Measurements from ENCODE around the gene VAV1.
"Not testable (repeated sequence)": the region's sequence is repeated elsewhere in the genome, so short reads cannot be mapped to it uniquely, and the experiment has no call there.

Gene VAV1

GRCh38 chr19:6828306-6828697 lies 55.8 kb downstream of the VAV1 start:
- peaks cover 100% of the 10 kb centered on the region for H3K36me3 Mint-ChIP-seq
- DNase-seq (ENCODE audit: low spot score in 2 of 2), result no peak
- no peak overlapping the region for H3K4me3 Mint-ChIP-seq
- H3K9me3 Mint-ChIP-seq, result no peaks in the 10 kb centered on the region
- H3K4me1 Mint-ChIP-seq, result peaks cover 37% of the 10 kb centered on the region
- H3K27ac Mint-ChIP-seq, result peak overlapping the region; percentile 76
- no peak for ATAC-seq

- Mint-ChIP-seq H3K4me3 (no peak overlapping the region), H3K4me1 (peaks cover 37% of the 10 kb centered on the region), H3K27ac (peak overlapping the region; percentile 76), H3K9me3 (no peaks in the 10 kb centered on the region), H3K36me3 (peaks cover 100% of the 10 kb centered on the region)
- ATAC-seq, result peak; percentile 85
- peak; percentile 12 to 65 for DNase-seq (ENCODE audit: low spot score in 2 of 2)
Observed at GRCh38 chr19:6828698-6829633, 56.5 kb downstream of the VAV1 start.

- not testable (repeated sequence) for H3K4me3 Mint-ChIP-seq; DNase-seq (ENCODE audit: low spot score in 2 of 2); H3K9me3 Mint-ChIP-seq; ATAC-seq
- Mint-ChIP-seq H3K4me1 (peaks cover 29% of the 10 kb centered on the region), H3K36me3 (peaks cover 100% of the 10 kb centered on the region), H3K27ac (peak overlapping the region; percentile 76)
Observed at GRCh38 chr19:6829829-6830228, 57.3 kb downstream of the VAV1 start.

GRCh38 chr19:6831084-6831483 lies 58.6 kb downstream of the VAV1 start:
- not testable (repeated sequence) for ATAC-seq; H3K4me3 Mint-ChIP-seq; H3K9me3 Mint-ChIP-seq; DNase-seq (ENCODE audit: low spot score in 2 of 2)
- Mint-ChIP-seq H3K36me3 (peaks cover 100% of the 10 kb centered on the region), H3K4me1 (peaks cover 26% of the 10 kb centered on the region), H3K27ac (peak overlapping the region; percentile 81)

- Mint-ChIP-seq H3K27ac (peak overlapping the region; percentile 81), H3K4me3 (no peak overlapping the region), H3K4me1 (peaks cover 39% of the 10 kb centered on the region), H3K9me3 (no peaks in the 10 kb centered on the region), H3K36me3 (peaks cover 100% of the 10 kb centered on the region)
- ATAC-seq, result no peak
- no peak for DNase-seq (ENCODE audit: low spot score in 2 of 2)
Observed at GRCh38 chr19:6832412-6832811, 59.9 kb downstream of the VAV1 start.

GRCh38 chr19:6833166-6833790 lies 60.8 kb downstream of the VAV1 start:
- ATAC-seq, result no peak
- Mint-ChIP-seq H3K4me3 (no peak overlapping the region), H3K27ac (peak overlapping the region; percentile 81), H3K36me3 (peaks cover 100% of the 10 kb centered on the region), H3K9me3 (no peaks in the 10 kb centered on the region), H3K4me1 (peaks cover 45% of the 10 kb centered on the region)
- DNase-seq (ENCODE audit: low spot score in 2 of 2), result no peak

- Mint-ChIP-seq H3K4me3 (no peak overlapping the region), H3K9me3 (no peaks in the 10 kb centered on the region), H3K27ac (no peak overlapping the region), H3K36me3 (peaks cover 100% of the 10 kb centered on the region), H3K4me1 (peaks cover 38% of the 10 kb centered on the region)
- DNase-seq (ENCODE audit: low spot score in 2 of 2) (no peak), ATAC-seq (no peak)
Observed at GRCh38 chr19:6834433-6834832, 61.9 kb downstream of the VAV1 start.

GRCh38 chr19:6835501-6835900 lies 63.0 kb downstream of the VAV1 start:
- Mint-ChIP-seq H3K27ac (no peak overlapping the region), H3K4me1 (peaks cover 36% of the 10 kb centered on the region), H3K4me3 (no peak overlapping the region), H3K9me3 (no peaks in the 10 kb centered on the region), H3K36me3 (peaks cover 100% of the 10 kb centered on the region)
- DNase-seq (ENCODE audit: low spot score in 2 of 2) (no peak), ATAC-seq (no peak)

- DNase-seq (ENCODE audit: low spot score in 2 of 2) (no peak), ATAC-seq (no peak)
- Mint-ChIP-seq H3K36me3 (peaks cover 100% of the 10 kb centered on the region), H3K27ac (peak overlapping the region; percentile 96), H3K4me1 (peaks cover 26% of the 10 kb centered on the region), H3K4me3 (peak overlapping the region; percentile 42), H3K9me3 (no peaks in the 10 kb centered on the region)
Observed at GRCh38 chr19:6837525-6837924, 65.0 kb downstream of the VAV1 start.

GRCh38 chr19:6838062-6838655 lies 65.7 kb downstream of the VAV1 start:
- H3K4me3 Mint-ChIP-seq, result no peak overlapping the region
- peak overlapping the region; percentile 96 for H3K27ac Mint-ChIP-seq
- H3K4me1 Mint-ChIP-seq, result peaks cover 26% of the 10 kb centered on the region
- H3K36me3 Mint-ChIP-seq, result peaks cover 100% of the 10 kb centered on the region
- no peak for DNase-seq (ENCODE audit: low spot score in 2 of 2)
- no peaks in the 10 kb centered on the region for H3K9me3 Mint-ChIP-seq
- no peak for ATAC-seq

GRCh38 chr19:6842871-6843607 lies 70.5 kb downstream of the VAV1 start:
- Mint-ChIP-seq H3K9me3 (no peaks in the 10 kb centered on the region), H3K4me3 (no peak overlapping the region), H3K4me1 (peaks cover 6% of the 10 kb centered on the region), H3K27ac (peak overlapping the region; percentile 68), H3K36me3 (peaks cover 83% of the 10 kb centered on the region)
- ATAC-seq, result no peak
- DNase-seq (ENCODE audit: low spot score in 2 of 2), result no peak

- no peak overlapping the region for H3K27ac Mint-ChIP-seq
- ATAC-seq, result no peak
- H3K9me3 Mint-ChIP-seq, result no peaks in the 10 kb centered on the region
- no peak for DNase-seq (ENCODE audit: low spot score in 2 of 2)
- peaks cover 83% of the 10 kb centered on the region for H3K36me3 Mint-ChIP-seq
- H3K4me1 Mint-ChIP-seq, result no peaks in the 10 kb centered on the region
- no peak overlapping the region for H3K4me3 Mint-ChIP-seq
Observed at GRCh38 chr19:6847828-6848200, 75.3 kb downstream of the VAV1 start.

GRCh38 chr19:6848986-6849385 lies 76.5 kb downstream of the VAV1 start:
- DNase-seq (ENCODE audit: low spot score in 2 of 2), result no peak
- H3K4me3 Mint-ChIP-seq, result no peak overlapping the region
- H3K36me3 Mint-ChIP-seq, result peaks cover 83% of the 10 kb centered on the region
- no peak for ATAC-seq
- no peak overlapping the region for H3K27ac Mint-ChIP-seq
- H3K4me1 Mint-ChIP-seq, result no peaks in the 10 kb centered on the region
- H3K9me3 Mint-ChIP-seq, result no peaks in the 10 kb centered on the region

GRCh38 chr19:6849876-6850275 lies 77.4 kb downstream of the VAV1 start:
- no peaks in the 10 kb centered on the region for H3K4me1 Mint-ChIP-seq
- no peaks in the 10 kb centered on the region for H3K9me3 Mint-ChIP-seq
- DNase-seq (ENCODE audit: low spot score in 2 of 2), result no peak
- peak overlapping the region; percentile 32 for H3K27ac Mint-ChIP-seq
- no peak overlapping the region for H3K4me3 Mint-ChIP-seq
- no peak for ATAC-seq
- H3K36me3 Mint-ChIP-seq, result peaks cover 83% of the 10 kb centered on the region

- DNase-seq (ENCODE audit: low spot score in 2 of 2) (no peak), ATAC-seq (no peak)
- Mint-ChIP-seq H3K27ac (no peak overlapping the region), H3K9me3 (no peaks in the 10 kb centered on the region), H3K4me1 (no peaks in the 10 kb centered on the region), H3K4me3 (no peak overlapping the region), H3K36me3 (peaks cover 95% of the 10 kb centered on the region)
Observed at GRCh38 chr19:6851359-6851758, 78.9 kb downstream of the VAV1 start.
